C4-2B (cell line): ENCODE measurements around the gene LRFN5.
"Not testable (repeated sequence)": the region's sequence is repeated elsewhere in the genome, so short reads cannot be mapped to it uniquely, and the experiment has no call there.

Experiments used
- H3K27ac ChIP-seq: fragments of 450-650 bp; 2 replicates; pipeline ENCODE4 v1.5.1; 2017
- ZFX ChIP-seq: fragments of 450-650 bp; IDR thresholded peaks from 2 replicates; pipeline ENCODE4 v1.6.1; 2017
- TF ChIP-seq, protein P1 (sequence below): fragments of 450-650 bp; conservative IDR thresholded peaks from 2 replicates; pipeline ENCODE4 v1.5.1; 2017; ENCODE audit warnings: mild to moderate bottlenecking

LRFN5 gene

DNA sequence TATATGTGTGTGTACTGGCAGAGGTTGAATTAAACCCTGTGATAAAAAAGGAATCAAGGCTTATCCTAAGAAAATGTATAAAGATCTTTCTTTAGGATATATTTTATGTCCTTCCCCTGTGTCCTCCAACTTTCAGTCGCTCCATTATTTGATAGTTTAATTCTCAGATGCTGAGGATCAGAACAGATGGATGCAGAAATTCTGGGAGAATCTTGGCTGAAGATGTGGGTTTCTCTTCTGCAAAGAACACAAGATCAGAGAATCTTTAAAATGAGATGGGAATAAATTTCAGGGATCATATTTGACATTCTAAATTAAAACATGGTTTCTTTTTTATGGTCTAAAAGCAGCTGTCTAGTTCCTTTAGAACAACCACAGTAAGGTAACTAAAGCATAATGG lies 37.9 kb downstream of the LRFN5 start:
- H3K27ac ChIP-seq = no peak overlapping the region
- no peak for TF ChIP-seq ZFX
- TF ChIP-seq, protein P1, sequence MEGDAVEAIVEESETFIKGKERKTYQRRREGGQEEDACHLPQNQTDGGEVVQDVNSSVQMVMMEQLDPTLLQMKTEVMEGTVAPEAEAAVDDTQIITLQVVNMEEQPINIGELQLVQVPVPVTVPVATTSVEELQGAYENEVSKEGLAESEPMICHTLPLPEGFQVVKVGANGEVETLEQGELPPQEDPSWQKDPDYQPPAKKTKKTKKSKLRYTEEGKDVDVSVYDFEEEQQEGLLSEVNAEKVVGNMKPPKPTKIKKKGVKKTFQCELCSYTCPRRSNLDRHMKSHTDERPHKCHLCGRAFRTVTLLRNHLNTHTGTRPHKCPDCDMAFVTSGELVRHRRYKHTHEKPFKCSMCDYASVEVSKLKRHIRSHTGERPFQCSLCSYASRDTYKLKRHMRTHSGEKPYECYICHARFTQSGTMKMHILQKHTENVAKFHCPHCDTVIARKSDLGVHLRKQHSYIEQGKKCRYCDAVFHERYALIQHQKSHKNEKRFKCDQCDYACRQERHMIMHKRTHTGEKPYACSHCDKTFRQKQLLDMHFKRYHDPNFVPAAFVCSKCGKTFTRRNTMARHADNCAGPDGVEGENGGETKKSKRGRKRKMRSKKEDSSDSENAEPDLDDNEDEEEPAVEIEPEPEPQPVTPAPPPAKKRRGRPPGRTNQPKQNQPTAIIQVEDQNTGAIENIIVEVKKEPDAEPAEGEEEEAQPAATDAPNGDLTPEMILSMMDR = no peak

DNA sequence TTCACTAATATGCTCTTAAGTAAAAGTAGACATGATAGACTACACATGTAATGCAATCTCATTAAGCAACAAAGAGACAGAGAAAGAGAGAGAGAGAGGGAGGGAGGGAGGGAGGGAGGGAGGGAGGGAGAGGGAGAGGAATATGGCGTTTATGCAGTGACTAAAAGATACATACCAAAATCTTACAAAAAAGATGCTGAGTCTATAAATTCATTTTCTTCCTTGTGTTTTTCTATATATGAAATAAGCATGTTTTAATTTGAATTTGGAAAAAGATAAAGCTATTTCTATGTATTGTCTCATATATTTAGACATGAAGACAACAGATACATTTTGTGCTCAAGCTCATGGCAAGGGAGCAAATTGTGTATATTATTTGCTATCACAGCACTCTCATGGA lies 44.1 kb downstream of the LRFN5 start:
- TF ChIP-seq, protein P1 = no peak
- TF ChIP-seq ZFX = no peak

GRCh38 chr14:41654196-41654595 lies 47.5 kb downstream of the LRFN5 start:
- TF ChIP-seq ZFX = no peak
- TF ChIP-seq, protein P1 = no peak
- no peak overlapping the region for H3K27ac ChIP-seq

More for the DNA sequence above, 44.1 kb downstream of the LRFN5 start:
- no peak overlapping the region for H3K27ac ChIP-seq

GRCh38 chr14:41662780-41663472 lies 56.2 kb downstream of the LRFN5 start:
- TF ChIP-seq ZFX = no peak
- TF ChIP-seq, protein P1 = no peak
- H3K27ac ChIP-seq = no peak overlapping the region

GRCh38 chr14:41663473-41663850 lies 56.8 kb downstream of the LRFN5 start:
- H3K27ac ChIP-seq = no peak overlapping the region

DNA sequence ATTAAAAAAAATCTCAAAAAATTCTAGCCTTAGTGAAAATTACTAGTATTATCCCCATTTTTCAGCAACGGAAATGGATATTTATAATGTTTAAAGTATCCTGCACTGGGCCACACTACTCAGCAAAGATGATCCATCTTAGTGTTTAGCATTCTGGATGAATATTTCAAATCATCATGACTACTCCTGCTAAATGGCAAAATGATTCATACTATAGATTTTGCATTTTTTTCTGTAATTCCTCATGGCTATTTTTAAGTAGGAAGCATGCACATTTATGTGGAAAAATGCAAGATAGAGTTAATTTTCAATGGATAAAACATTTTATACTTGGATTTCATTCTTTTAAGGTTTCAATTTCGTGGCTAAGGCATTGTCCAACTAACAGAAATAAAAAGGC lies 59.6 kb downstream of the LRFN5 start:
- no peak overlapping the region for H3K27ac ChIP-seq
- TF ChIP-seq, protein P1 = no peak
- TF ChIP-seq ZFX = no peak

More at GRCh38 chr14:41663473-41663850, 56.8 kb downstream of the LRFN5 start:
- TF ChIP-seq, protein P1 = no peak

DNA sequence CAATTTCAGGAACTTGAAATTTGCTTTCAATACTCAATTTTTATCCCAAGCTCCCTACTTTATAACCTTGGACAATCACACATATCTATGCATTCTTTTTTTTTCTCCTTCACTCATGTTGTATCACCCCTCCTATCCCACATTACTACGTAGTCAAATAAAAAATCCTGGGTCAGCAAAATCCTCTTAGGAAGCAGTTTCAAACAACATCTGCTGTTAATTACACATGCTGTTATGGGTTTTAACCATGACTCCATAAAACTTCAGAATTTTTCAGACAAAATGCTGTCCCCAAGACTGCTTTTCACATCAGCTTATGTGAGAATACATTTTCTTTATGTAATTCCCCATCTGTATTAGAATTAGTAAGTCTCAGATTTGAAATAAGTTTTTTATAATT lies 61.7 kb downstream of the LRFN5 start:
- no peak overlapping the region for H3K27ac ChIP-seq
- TF ChIP-seq, protein P1 = no peak
- no peak for TF ChIP-seq ZFX

GRCh38 chr14:41673601-41674000 lies 66.9 kb downstream of the LRFN5 start:
- not testable (repeated sequence) for H3K27ac ChIP-seq

- not testable (repeated sequence) for H3K27ac ChIP-seq
Observed at GRCh38 chr14:41674511-41674971, 67.9 kb downstream of the LRFN5 start.
